Measurements from ENCODE around the gene TRIML2. TPM values are rescaled to one million over a fixed set of nuclear protein-coding genes. Genes with fewer than 3 reads are reported as not detected.

The TRIML2 gene
- total and polyA plus RNA-seq, 4 donors: not detected

DNA sequence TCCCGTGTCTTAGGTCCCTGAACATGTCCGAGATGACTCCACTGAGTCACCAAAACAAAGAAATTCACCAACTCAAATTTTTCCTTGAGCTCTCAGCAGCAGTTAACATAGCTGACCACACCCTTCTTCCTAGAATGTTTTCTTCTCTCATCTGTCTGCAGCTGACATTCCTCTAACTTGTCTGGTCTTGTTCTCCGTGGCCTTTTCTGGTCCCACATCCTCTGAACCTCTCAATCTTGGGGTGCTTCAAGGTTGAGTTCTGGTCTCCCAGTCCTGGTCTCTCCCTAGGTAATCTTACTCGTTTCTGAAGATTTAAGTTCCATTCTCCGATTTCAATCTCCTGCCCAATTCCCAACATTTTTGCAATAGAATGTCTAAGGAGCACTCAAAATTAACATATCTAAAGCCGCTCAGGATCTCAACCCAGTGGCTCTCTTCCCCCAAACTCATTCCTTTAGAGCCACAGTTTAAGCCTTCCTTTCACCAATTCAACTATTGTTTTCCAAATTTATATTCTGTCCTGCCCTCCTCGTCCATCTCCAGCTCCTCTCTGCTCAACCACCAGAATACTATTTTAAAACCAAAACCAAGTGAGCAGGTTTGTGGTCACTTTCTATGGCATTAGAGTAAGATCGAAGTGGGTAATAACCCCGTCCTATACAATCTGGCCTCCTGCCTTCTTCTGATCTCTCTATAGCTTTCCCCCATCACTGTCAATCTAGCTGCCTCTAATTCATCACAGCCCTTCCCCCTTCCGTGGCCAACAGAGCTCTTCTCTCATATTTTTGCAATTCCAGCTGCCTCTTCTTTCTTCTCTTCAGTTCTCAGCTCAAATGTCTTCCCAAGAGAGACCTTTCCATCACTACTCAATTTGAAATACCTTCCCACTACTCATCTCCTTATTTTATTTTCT, 1.2 kb downstream of the TRIML2 start:
- Histone ChIP-seq H3K27ac (ENCODE audit: low read depth in 1 of 2, low read length in 2 of 2) (no peak overlapping the region), H3K4me1 (ENCODE audit: control insufficient read depth in 4 of 4, insufficient read depth in 4 of 4, low read length in 3 of 4) (no peaks in the 10 kb centered on the region), H3K36me3 (ENCODE audit: control insufficient read depth in 4 of 4, insufficient read depth in 3 of 4, low read depth in 1 of 4, low read length in 3 of 4) (no peaks in the 10 kb centered on the region), H3K9ac (ENCODE audit: low read depth in 1 of 2, low read length in 2 of 2) (no peak overlapping the region), H3K4me3 (ENCODE audit: low read depth in 1 of 3, low read length in 3 of 3) (no peak overlapping the region), H3K27me3 (ENCODE audit: control insufficient read depth in 4 of 4, insufficient read depth in 4 of 4, low read length in 3 of 4) (peaks cover 0 to 3% (median 0%) of the 10 kb centered on the region in 4 donors), H3K9me3 (ENCODE audit: control insufficient read depth in 4 of 4, low read length in 3 of 4) (peaks cover 3 to 6% (median 4%) of the 10 kb centered on the region in 4 donors)
- DNase-seq (ENCODE audit: low spot score): no peak
- TF ChIP-seq TAF1 (conservative IDR thresholded peaks at IDR 0.05): no peak
- no peak for TF ChIP-seq JUND (IDR thresholded peaks at IDR 0.05)
- TF ChIP-seq, protein P1, sequence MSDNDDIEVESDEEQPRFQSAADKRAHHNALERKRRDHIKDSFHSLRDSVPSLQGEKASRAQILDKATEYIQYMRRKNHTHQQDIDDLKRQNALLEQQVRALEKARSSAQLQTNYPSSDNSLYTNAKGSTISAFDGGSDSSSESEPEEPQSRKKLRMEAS (IDR thresholded peaks at IDR 0.05): no peak
- no peak for TF ChIP-seq EGR1 (IDR thresholded peaks at IDR 0.05; ENCODE audit: low read depth in 2 of 2)
- TF ChIP-seq GABPA (IDR thresholded peaks at IDR 0.05 in 1 of 2, conservative IDR thresholded peaks at IDR 0.05 in 1 of 2): no peak
- TF ChIP-seq HNF4A (conservative IDR thresholded peaks at IDR 0.05): no peak
- TF ChIP-seq, protein P2, sequence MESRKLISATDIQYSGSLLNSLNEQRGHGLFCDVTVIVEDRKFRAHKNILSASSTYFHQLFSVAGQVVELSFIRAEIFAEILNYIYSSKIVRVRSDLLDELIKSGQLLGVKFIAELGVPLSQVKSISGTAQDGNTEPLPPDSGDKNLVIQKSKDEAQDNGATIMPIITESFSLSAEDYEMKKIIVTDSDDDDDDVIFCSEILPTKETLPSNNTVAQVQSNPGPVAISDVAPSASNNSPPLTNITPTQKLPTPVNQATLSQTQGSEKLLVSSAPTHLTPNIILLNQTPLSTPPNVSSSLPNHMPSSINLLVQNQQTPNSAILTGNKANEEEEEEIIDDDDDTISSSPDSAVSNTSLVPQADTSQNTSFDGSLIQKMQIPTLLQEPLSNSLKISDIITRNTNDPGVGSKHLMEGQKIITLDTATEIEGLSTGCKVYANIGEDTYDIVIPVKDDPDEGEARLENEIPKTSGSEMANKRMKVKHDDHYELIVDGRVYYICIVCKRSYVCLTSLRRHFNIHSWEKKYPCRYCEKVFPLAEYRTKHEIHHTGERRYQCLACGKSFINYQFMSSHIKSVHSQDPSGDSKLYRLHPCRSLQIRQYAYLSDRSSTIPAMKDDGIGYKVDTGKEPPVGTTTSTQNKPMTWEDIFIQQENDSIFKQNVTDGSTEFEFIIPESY (IDR thresholded peaks at IDR 0.05): no peak
- no peak for TF ChIP-seq HNF4G (IDR thresholded peaks at IDR 0.05)
- no peak for TF ChIP-seq RXRA (IDR thresholded peaks at IDR 0.05)
- no peak for TF ChIP-seq RAD21 (IDR thresholded peaks at IDR 0.05)
- no peak for TF ChIP-seq SP1 (IDR thresholded peaks at IDR 0.05)
- no peak for TF ChIP-seq NR2F2 (IDR thresholded peaks at IDR 0.05)
- TF ChIP-seq, protein P3, sequence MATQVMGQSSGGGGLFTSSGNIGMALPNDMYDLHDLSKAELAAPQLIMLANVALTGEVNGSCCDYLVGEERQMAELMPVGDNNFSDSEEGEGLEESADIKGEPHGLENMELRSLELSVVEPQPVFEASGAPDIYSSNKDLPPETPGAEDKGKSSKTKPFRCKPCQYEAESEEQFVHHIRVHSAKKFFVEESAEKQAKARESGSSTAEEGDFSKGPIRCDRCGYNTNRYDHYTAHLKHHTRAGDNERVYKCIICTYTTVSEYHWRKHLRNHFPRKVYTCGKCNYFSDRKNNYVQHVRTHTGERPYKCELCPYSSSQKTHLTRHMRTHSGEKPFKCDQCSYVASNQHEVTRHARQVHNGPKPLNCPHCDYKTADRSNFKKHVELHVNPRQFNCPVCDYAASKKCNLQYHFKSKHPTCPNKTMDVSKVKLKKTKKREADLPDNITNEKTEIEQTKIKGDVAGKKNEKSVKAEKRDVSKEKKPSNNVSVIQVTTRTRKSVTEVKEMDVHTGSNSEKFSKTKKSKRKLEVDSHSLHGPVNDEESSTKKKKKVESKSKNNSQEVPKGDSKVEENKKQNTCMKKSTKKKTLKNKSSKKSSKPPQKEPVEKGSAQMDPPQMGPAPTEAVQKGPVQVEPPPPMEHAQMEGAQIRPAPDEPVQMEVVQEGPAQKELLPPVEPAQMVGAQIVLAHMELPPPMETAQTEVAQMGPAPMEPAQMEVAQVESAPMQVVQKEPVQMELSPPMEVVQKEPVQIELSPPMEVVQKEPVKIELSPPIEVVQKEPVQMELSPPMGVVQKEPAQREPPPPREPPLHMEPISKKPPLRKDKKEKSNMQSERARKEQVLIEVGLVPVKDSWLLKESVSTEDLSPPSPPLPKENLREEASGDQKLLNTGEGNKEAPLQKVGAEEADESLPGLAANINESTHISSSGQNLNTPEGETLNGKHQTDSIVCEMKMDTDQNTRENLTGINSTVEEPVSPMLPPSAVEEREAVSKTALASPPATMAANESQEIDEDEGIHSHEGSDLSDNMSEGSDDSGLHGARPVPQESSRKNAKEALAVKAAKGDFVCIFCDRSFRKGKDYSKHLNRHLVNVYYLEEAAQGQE (IDR thresholded peaks at IDR 0.05): no peak
- no peak for TF ChIP-seq FOXA2 (IDR thresholded peaks at IDR 0.05)
- TF ChIP-seq FOXA1 (IDR thresholded peaks at IDR 0.05): no peak
- TF ChIP-seq, protein P4, sequence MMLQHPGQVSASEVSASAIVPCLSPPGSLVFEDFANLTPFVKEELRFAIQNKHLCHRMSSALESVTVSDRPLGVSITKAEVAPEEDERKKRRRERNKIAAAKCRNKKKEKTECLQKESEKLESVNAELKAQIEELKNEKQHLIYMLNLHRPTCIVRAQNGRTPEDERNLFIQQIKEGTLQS (IDR thresholded peaks at IDR 0.05): no peak
- no peak for TF ChIP-seq YY1 (IDR thresholded peaks at IDR 0.05)
- TF ChIP-seq, protein P5, sequence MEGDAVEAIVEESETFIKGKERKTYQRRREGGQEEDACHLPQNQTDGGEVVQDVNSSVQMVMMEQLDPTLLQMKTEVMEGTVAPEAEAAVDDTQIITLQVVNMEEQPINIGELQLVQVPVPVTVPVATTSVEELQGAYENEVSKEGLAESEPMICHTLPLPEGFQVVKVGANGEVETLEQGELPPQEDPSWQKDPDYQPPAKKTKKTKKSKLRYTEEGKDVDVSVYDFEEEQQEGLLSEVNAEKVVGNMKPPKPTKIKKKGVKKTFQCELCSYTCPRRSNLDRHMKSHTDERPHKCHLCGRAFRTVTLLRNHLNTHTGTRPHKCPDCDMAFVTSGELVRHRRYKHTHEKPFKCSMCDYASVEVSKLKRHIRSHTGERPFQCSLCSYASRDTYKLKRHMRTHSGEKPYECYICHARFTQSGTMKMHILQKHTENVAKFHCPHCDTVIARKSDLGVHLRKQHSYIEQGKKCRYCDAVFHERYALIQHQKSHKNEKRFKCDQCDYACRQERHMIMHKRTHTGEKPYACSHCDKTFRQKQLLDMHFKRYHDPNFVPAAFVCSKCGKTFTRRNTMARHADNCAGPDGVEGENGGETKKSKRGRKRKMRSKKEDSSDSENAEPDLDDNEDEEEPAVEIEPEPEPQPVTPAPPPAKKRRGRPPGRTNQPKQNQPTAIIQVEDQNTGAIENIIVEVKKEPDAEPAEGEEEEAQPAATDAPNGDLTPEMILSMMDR (IDR thresholded peaks at IDR 0.05; ENCODE audit: low read depth, low read length, missing input control): no peak
- 33% methylated on average over 10 of the region's 10 CpGs for WGBS
